Activated T-cell treated with anti-CD3 and anti-CD28 coated beads, Interleukin-2, amount 50 U/mL, for 72 hours (primary cell): ENCODE data around the gene SPATA24. TPM values are rescaled to one million over a fixed set of nuclear protein-coding genes. Genes with fewer than 3 reads are reported as not detected.
"Not testable (repeated sequence)": the region's sequence is repeated elsewhere in the genome, so short reads cannot be mapped to it uniquely, and the experiment has no call there.

Experiments used
- ATAC-seq, 2 donors: fragments of 150-1000 bp; cut with Tn5 transposase; replicated peaks in 1 of 2; 2 replicates each; pipeline ENCODE4 v1.10.0; 2021; ENCODE audit warnings: moderate library complexity in 2 of 2, mild to moderate bottlenecking in 1 of 2
- DNase-seq, 2 donors: peaks; one replicate each; pipeline ENCODE4 v3.0.0; 2021 to 2022; ENCODE audit warnings: mixed read lengths in 1 of 2
- H3K27ac Mint-ChIP-seq: one replicate; pipeline ENCODE4 v1.8.0; 2022; ENCODE audit warnings: mild to moderate bottlenecking, moderate library complexity, mixed read lengths
- H3K27me3 Mint-ChIP-seq: one replicate; pipeline ENCODE4 v1.8.0; 2022; ENCODE audit warnings: low read depth, mixed read lengths
- H3K36me3 Mint-ChIP-seq, 2 donors: one replicate each; pipeline ENCODE4 v1.8.0; 2022; ENCODE audit warnings: mixed read lengths in 2 of 2, mild to moderate bottlenecking in 1 of 2; ENCODE audit not compliant: insufficient read depth in 2 of 2
- H3K4me1 Mint-ChIP-seq: one replicate; pipeline ENCODE4 v1.8.0; 2022; ENCODE audit warnings: low read depth, mixed read lengths
- H3K4me3 Mint-ChIP-seq, 2 donors: one replicate each; pipeline ENCODE4 v1.8.0; 2022; ENCODE audit warnings: mild to moderate bottlenecking in 2 of 2, mixed read lengths in 2 of 2, moderate library complexity in 2 of 2
- H3K9me3 Mint-ChIP-seq, 2 donors: one replicate each; pipeline ENCODE4 v1.8.0; 2022; ENCODE audit warnings: mixed read lengths in 2 of 2
- total RNA-seq, 2 donors: library from RNA; stranded (reverse); gene quantifications; one replicate each; pipeline ENCODE4 v1.2.3, GENCODE V29; 2022

SPATA24 gene
- total RNA-seq, 2 donors from 2014 or later: 3.3 to 3.5 TPM

DNA sequence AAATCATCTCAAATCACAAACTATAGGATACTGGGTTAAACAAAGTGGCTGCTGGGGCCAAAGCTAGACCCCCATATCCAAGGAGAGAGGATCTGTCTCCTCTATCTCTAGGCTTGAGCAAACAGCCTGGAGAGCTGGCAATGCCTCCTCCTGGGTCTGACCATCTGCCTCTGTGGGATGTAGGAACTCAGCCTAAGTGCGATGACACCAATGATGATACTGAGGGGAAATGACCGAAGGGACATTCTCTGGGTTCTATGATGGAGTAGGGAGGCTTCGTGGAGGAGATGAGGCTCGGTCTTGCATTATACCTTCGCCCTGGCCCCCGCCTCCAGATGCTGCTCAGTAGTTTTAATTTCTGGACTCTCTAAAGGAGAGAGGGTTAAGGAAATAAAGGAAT, 9.3 kb upstream of the SPATA24 start:
- H3K27ac Mint-ChIP-seq: peak overlapping the region; percentile 98
- ATAC-seq (no peak), DNase-seq (no peak)
- peaks cover 54% of the 10 kb centered on the region for H3K4me1 Mint-ChIP-seq
- H3K27me3 Mint-ChIP-seq: no peaks in the 10 kb centered on the region
- peak overlapping the region; percentile 75 to 82 for H3K4me3 Mint-ChIP-seq
- no peaks in the 10 kb centered on the region for H3K9me3 Mint-ChIP-seq
- H3K36me3 Mint-ChIP-seq: peaks cover 2 to 10% of the 10 kb centered on the region in 2 donors

DNA sequence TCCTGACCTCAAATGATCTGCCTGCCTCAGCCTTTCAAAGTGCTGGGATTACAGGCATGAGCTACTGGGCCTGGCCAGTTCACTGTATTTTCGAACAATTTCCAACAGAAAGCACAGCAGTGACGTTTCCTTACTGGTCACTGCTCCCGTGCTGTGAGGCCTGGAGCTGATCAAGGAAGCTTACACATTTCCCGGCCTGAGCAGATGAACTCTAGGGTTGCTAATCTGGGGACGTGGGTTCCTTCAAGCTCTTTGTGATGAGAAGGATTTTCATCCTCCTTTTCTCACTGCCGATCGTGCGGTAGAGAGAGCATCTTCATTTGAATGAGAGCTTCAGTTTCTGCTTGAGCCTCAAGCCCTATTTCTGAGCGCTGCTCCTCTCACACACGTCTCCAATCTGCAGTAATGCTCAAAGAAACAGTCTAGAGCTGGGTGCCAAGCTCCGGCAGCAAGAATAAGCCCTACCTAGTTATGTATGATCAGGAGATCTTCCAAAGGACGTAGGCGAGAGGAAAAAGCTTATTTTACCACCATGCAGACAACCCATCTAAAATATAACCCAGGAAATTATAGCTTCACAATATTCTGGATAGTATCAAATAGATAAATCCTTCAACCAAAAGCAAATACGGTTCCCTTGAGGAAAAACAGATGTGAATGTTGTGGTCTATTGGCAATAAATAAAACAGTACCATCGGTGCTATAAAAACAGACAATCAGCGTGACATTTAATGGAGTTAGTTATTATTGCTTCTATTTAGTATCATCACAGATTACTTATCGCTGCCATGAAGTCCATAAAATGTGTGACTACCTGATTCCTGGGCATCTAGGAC, 7.3 kb upstream of the SPATA24 start:
- peaks cover 49% of the 10 kb centered on the region for H3K4me1 Mint-ChIP-seq
- no peak overlapping the region for H3K27ac Mint-ChIP-seq
- no peaks in the 10 kb centered on the region for H3K9me3 Mint-ChIP-seq
- no peaks in the 10 kb centered on the region for H3K27me3 Mint-ChIP-seq
- no peak overlapping the region for H3K4me3 Mint-ChIP-seq
- ATAC-seq: no peak
- no peak for DNase-seq
- H3K36me3 Mint-ChIP-seq: peaks cover 3% of the 10 kb centered on the region in 2 donors

DNA sequence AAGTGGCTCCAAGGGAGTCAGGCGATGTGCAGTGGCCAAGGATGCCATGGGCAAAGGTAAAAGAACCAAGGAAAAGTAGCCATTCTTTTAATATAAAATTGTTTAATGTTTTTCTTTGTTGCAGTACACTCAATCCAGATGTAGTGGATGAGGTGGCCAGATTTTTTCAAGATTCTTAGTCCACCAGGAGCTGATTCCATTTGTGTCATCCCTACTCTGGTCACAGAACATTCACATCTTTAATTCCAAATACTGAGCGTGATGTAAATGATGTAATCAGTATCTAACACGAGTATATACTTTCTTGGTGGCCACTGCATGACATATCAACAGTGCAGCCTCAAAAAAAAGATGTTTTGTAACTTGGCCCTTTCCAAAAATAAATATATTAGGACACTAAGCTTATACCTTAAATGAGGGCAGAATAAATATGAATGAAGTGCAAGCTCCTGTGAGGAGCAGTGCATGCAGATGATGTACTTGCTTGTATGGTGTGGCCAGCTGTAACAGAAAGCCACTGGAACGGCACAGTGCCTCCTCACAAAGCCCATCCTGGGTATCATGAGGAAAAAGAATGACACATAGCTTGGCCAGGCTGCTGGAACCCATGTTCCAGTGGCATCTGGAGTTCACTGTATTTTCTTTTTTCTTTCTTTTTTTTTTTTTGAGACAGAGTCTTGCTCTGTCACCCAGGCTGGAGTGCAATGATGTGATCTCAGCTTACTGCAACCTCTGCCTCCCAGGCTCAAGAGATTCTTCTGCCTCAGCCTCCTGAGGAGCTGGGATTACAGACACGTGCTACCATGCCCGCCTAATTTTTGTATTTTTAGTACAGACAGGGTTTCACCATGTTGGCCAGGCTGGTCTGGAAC, 6.5 kb upstream of the SPATA24 start:
- no peak for DNase-seq
- H3K4me1 Mint-ChIP-seq: peaks cover 41% of the 10 kb centered on the region
- no peaks in the 10 kb centered on the region for H3K9me3 Mint-ChIP-seq
- peaks cover 2 to 3% of the 10 kb centered on the region in 2 donors for H3K36me3 Mint-ChIP-seq
- ATAC-seq: no peak
- H3K27me3 Mint-ChIP-seq: no peaks in the 10 kb centered on the region
- no peak overlapping the region for H3K27ac Mint-ChIP-seq
- H3K4me3 Mint-ChIP-seq: no peak overlapping the region

DNA sequence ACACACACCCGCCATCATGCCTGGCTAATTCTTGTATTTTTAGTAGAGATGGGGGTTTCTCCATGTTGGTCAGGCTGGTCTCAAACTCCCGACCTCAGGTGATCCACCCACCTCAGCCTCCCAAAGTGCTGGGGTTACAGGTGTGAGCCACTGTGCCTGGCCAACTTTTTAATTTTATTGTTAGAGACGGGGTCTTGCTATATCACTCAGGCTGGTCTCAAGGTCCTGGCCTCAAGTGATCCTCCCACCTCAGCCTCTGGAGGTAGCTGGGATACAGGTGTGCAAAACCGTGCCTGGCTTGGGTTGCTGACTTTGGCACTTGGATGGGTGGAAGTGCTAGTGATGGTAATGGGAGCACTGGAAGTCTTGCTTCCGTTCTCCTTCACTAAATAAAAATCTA, 5.2 kb upstream of the SPATA24 start:
- H3K27ac Mint-ChIP-seq, H3K9me3 Mint-ChIP-seq, H3K27me3 Mint-ChIP-seq, H3K4me3 Mint-ChIP-seq, H3K36me3 Mint-ChIP-seq, DNase-seq, ATAC-seq: not testable (repeated sequence)
- H3K4me1 Mint-ChIP-seq: peaks cover 40% of the 10 kb centered on the region

DNA sequence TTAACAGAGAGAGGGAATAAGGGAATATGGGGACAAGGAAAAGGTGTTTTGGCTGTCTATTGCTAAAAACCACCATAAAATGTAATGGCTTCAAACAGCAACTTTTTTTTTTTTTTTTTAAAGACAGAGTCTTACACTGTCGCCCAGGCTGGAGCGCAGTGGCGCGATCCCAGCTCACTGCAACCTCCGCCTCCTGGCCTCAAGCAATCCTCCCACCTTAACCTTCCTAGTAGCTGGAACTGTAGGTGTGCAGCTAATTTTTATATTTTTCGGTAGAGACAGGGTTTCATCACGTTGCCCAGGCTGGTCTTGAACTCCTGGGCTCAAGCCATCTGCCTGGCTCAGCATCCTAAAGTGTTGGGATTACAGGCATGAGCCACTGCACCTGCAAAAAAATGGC, 4.3 kb upstream of the SPATA24 start:
- no peak overlapping the region for H3K4me3 Mint-ChIP-seq
- H3K9me3 Mint-ChIP-seq: no peaks in the 10 kb centered on the region
- peaks cover 36% of the 10 kb centered on the region for H3K4me1 Mint-ChIP-seq
- DNase-seq: no peak
- peaks cover 2 to 3% of the 10 kb centered on the region in 2 donors for H3K36me3 Mint-ChIP-seq
- H3K27me3 Mint-ChIP-seq: no peaks in the 10 kb centered on the region
- no peak for ATAC-seq
- H3K27ac Mint-ChIP-seq: no peak overlapping the region

DNA sequence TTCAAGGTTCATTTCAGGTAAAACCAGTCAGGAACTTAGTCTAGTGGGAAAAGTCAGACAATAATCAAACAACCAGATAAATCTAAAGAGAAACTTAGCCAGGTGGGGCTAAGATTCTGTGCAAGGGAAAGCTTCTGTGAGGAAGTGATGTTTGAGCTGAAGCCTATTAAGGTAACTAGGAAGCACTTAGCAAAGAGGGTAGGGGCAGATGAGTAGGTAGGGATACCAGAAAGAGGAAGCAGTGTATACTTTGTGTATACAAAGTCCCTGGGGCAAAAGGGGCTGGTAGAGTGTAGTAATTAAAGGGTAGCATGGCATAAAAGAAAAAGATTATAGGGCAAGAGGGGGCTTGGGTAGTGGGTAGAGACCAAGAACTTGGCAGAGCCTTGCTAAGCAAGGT, 3.6 kb upstream of the SPATA24 start:
- DNase-seq (no peak), ATAC-seq (no peak)
- Mint-ChIP-seq H3K9me3 (no peaks in the 10 kb centered on the region), H3K4me1 (peaks cover 36% of the 10 kb centered on the region), H3K4me3 (no peak overlapping the region), H3K27me3 (no peaks in the 10 kb centered on the region), H3K36me3 (peaks cover 0 to 1% of the 10 kb centered on the region in 2 donors), H3K27ac (no peak overlapping the region)

DNA sequence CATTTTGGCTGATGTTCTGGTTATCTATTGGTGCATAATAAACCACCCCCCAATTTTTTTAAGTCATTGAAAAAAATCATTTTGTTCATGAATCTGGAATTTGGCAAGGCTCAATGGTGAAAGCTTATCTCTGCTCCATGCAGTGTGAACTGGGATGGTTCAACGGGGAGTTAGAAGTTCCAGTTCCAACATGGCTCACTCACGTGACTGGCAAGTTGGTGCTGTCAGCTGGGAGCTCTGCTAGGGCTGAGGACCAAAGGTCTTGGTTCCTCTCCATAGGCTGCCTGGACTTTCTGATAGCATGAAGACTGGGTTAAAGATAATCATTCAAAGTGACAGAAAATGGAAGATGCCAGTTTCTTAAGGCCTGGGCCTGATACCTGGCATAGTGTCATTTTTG, 3.1 kb upstream of the SPATA24 start:
- DNase-seq (no peak), ATAC-seq (no peak)
- Mint-ChIP-seq H3K4me3 (no peak overlapping the region), H3K4me1 (peaks cover 37% of the 10 kb centered on the region), H3K27ac (no peak overlapping the region), H3K36me3 (peaks cover 0 to 1% of the 10 kb centered on the region in 2 donors), H3K9me3 (no peaks in the 10 kb centered on the region), H3K27me3 (no peaks in the 10 kb centered on the region)

DNA sequence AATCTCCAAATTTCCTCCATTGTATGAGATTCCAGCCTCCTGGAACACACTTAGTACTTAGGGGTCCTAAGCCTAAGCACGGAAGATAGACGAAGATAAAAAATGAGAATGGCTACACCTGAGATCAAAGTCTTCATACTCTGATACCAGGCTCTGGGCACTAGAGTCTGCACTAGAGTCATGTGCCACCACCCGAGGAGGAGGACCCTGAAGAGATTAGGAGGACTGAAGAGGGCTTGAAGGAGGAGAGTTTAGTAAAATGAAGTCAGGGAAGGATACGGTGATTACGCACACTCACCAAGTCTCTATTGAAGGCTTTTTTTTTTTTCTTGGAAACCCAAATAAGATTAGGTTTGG, 573 bp upstream of the SPATA24 start:
- DNase-seq: no peak
- Mint-ChIP-seq H3K27me3 (no peaks in the 10 kb centered on the region), H3K36me3 (peaks cover 0 to 1% of the 10 kb centered on the region in 2 donors), H3K4me1 (peaks cover 44% of the 10 kb centered on the region), H3K9me3 (no peaks in the 10 kb centered on the region), H3K4me3 (peak overlapping the region; percentile 83 to 89), H3K27ac (peak overlapping the region; percentile 97)
- ATAC-seq: no peak

DNA sequence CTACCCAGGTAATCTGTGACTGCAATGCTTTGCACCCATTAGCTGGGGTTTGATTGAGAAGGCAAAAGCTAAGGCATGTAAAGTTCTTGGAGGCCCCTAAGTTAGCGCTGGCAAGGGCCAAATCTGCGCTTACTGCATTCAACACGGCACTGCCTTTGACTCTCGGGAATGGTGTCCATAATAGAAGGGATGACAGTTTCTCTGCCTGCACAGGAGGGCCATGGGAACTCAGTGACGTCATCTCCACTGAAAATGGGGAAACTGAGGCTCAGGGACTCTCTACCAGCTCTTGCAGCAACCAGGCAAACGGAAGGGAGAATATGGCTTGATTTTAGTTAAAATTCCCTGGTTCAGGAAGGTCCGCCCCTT, 487 bp downstream of the SPATA24 start:
- ATAC-seq: no peak
- Mint-ChIP-seq H3K36me3 (peaks cover 0 to 1% of the 10 kb centered on the region in 2 donors), H3K9me3 (no peaks in the 10 kb centered on the region), H3K27me3 (no peaks in the 10 kb centered on the region), H3K4me3 (peak overlapping the region; percentile 83 to 89), H3K27ac (peak overlapping the region; percentile 97), H3K4me1 (peaks cover 52% of the 10 kb centered on the region)
- DNase-seq: no peak

DNA sequence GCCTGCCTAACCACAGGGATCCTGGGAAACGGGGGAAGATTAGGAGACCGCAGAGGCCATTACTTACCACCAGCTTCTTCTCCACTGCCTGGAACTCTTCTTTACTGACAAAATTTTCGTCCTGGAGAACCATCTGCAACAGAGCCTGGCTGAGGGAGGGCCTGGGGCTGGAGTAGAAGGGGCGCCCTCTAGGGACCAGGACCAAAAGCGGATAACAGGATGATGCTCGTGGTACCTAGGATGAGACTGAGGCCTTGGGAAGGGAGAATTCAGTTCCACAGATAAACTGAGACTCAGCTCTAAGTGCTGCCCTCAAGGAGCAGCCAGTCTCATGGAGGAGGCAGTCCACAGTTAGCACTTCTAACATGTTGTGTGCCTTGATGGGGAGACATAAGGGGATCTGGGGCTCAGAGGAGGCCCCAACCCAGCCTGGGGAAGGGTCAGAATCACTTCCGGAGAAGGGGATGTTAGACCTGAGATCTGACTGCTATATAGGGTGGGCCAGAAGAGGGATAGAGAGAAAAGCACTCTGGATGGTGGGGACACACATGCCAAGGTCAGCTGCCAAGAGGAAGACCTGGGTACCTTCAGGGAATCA, 1.2 kb downstream of the SPATA24 start:
- peak overlapping the region; percentile 97 for H3K27ac Mint-ChIP-seq

DNA sequence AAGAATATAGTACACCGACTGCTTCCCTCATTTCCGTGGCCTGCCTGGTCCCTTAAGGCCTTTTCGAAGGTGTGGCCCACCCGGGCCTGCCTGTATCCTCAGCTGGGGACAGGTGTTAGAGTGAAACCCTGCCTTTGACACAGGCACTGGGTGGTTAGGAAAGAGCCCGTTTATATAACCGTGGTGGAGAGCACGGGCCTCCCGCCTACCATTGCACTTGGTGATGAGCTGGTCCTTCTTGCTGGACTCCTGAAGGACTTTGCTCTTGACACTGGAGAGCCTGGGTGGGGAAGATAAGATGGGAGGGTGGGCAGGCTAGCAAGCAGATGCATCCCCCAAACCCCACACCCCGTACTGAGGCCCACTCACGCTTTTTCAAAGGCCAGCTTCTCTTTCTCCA, 2.3 kb downstream of the SPATA24 start:
- Mint-ChIP-seq H3K27me3 (no peaks in the 10 kb centered on the region), H3K36me3 (peaks cover 0 to 4% of the 10 kb centered on the region in 2 donors), H3K27ac (no peak overlapping the region)

More for the DNA sequence above, 1.2 kb downstream of the SPATA24 start:
- Mint-ChIP-seq H3K27me3 (no peaks in the 10 kb centered on the region), H3K36me3 (no peaks in the 10 kb centered on the region), H3K4me3 (peak overlapping the region; percentile 83 to 89), H3K9me3 (no peaks in the 10 kb centered on the region), H3K4me1 (peaks cover 47% of the 10 kb centered on the region)
- no peak for DNase-seq
- no peak for ATAC-seq

DNA sequence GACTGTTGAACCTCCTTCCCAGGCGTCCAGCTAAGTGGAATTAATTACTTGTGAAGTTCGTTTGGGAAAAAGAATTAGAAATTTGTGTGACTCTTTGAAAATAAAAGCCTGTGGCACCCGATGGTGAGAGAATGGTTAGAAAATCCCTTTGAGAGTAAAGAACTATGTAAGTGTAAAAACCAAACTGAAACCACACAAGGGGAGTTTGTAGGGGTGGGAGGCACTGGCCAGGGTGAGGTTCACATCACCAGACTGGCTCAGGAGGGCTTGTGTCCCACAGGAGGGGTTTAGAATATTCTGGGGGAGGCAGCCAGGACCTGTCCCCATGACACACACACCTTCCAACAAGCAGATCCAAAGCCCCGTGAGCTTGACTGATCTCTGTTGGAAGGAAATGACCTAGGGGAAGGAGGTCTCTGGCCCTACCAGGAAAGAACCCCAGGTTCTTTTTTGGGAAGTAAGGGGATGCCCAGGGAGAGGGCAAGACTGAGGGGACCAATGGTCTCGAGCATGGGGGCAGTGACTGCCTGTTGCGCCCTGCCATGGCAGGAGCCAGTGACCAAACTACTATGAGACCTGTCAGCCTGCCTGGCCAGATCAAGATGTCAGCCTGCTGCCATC, 4.3 kb downstream of the SPATA24 start:
- Mint-ChIP-seq H3K4me3 (peak overlapping the region; percentile 15 to 43), H3K4me1 (peaks cover 62% of the 10 kb centered on the region), H3K36me3 (peaks cover 0 to 6% of the 10 kb centered on the region in 2 donors), H3K27ac (peak overlapping the region; percentile 10), H3K9me3 (no peaks in the 10 kb centered on the region), H3K27me3 (no peaks in the 10 kb centered on the region)
- DNase-seq (peak in 1 of 2 donors; percentile 39), ATAC-seq (no peak)

More for the DNA sequence above, 2.3 kb downstream of the SPATA24 start:
- ATAC-seq: no peak
- Mint-ChIP-seq H3K9me3 (no peaks in the 10 kb centered on the region), H3K4me1 (peaks cover 51% of the 10 kb centered on the region), H3K4me3 (no peak overlapping the region)
- no peak for DNase-seq

DNA sequence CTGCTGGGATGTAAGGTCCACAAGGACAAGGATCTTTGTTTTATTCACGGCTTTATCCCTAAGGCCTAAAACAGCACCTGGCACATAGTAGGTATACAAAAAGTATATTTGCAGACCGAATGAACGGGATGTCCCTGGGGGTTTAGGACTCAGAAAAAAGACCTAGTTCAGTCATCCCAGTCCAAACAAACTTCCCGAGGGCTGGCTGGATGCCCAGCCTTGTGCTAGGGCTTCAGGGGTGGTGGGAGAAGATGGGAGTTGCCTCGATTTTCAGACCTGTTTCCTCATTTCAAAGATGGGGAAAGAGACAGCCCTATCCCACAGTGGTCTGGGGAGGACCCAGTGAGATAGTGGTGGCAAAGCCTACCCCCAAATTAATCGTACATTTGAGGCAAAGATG, 6.0 kb downstream of the SPATA24 start:
- peak overlapping the region; percentile 16 for H3K27ac Mint-ChIP-seq
- peaks cover 56% of the 10 kb centered on the region for H3K4me1 Mint-ChIP-seq
- no peaks in the 10 kb centered on the region for H3K9me3 Mint-ChIP-seq
- peaks cover 3 to 6% of the 10 kb centered on the region in 2 donors for H3K36me3 Mint-ChIP-seq
- H3K27me3 Mint-ChIP-seq: no peaks in the 10 kb centered on the region
- ATAC-seq (no peak), DNase-seq (no peak)
- no peak overlapping the region for H3K4me3 Mint-ChIP-seq
